OCI-LY7 (cell line): ENCODE data around the gene LEO1. TPM values are rescaled to one million over a fixed set of nuclear protein-coding genes. Genes with fewer than 3 reads are reported as not detected.

ENCODE experiments used
- BruUV-seq: library from RNA; stranded (reverse); fragments of 400-500 nt; replicated peaks from 2 replicates; lab custom pipeline; 2021; lab: Mats Ljungman, UMichigan
- CTCF ChIA-PET: fragments of 300-600 bp; sonication (Branson Sonifier 250); formaldehyde crosslinking; loops from one replicate; lab custom pipeline; 2022; ENCODE audit warnings: antibody characterized with exemption; ENCODE audit not compliant: unreplicated experiment; lab: Charles Lee
- POLR2A ChIA-PET: fragments of 300-600 bp; sonication (Branson Sonifier 250); formaldehyde crosslinking; loops from one replicate; lab custom pipeline; 2022; ENCODE audit warnings: antibody characterized with exemption; lab: Charles Lee
- DNase-seq: peaks from one replicate; pipeline ENCODE4 v3.0.0-alpha.2; 2015; ENCODE audit warnings: low spot score
- H2AFZ ChIP-seq: fragments of 200-600 bp; sonication (generic), shearing (Covaris generic); 2 replicates; pipeline ENCODE4 v1.6.1; 2014; ENCODE audit warnings: mild to moderate bottlenecking, antibody characterized with exemption, low read length, moderate library complexity
- H3K27ac ChIP-seq: fragments of 200-600 bp; sonication (generic); 2 replicates; pipeline ENCODE4 v1.5.1; 2014; ENCODE audit warnings: mixed run types, low read depth, mild to moderate bottlenecking, moderate library complexity, low read length, inconsistent platforms; ENCODE audit not compliant: poor library complexity, severe bottlenecking
- H3K36me3 ChIP-seq: fragments of 200-600 bp; sonication (generic); 2 replicates; pipeline ENCODE4 v1.6.1; 2014; ENCODE audit warnings: mild to moderate bottlenecking, antibody characterized with exemption, low read length, moderate library complexity, mixed read lengths; ENCODE audit not compliant: insufficient read depth
- H3K4me1 ChIP-seq: fragments of 200-600 bp; sonication (generic); 2 replicates; pipeline ENCODE4 v1.5.1; 2014; ENCODE audit warnings: mild to moderate bottlenecking, low read length; ENCODE audit not compliant: insufficient read depth, poor library complexity, severe bottlenecking
- H3K4me2 ChIP-seq: fragments of 200-600 bp; sonication (generic); 2 replicates; pipeline ENCODE4 v1.6.1; 2014; ENCODE audit warnings: mild to moderate bottlenecking, low read length
- H3K4me3 ChIP-seq: fragments of 200-600 bp; sonication (generic); 2 replicates; pipeline ENCODE4 v1.5.1; 2014; ENCODE audit warnings: mild to moderate bottlenecking, low read depth, low read length; ENCODE audit not compliant: poor library complexity, severe bottlenecking
- H3K79me2 ChIP-seq: fragments of 200-600 bp; sonication (generic); 2 replicates; pipeline ENCODE4 v1.6.1; 2016; ENCODE audit warnings: low read depth, mild to moderate bottlenecking, low read length, moderate library complexity, mixed read lengths; ENCODE audit not compliant: insufficient read depth
- H3K9me2 ChIP-seq: fragments of 200-600 bp; sonication (generic); 2 replicates; pipeline ENCODE4 v1.6.1; 2016; ENCODE audit warnings: mild to moderate bottlenecking, low read length, mixed read lengths; ENCODE audit not compliant: insufficient read depth
- H3K9me3 ChIP-seq: fragments of 200-600 bp; sonication (generic); 2 replicates; pipeline ENCODE4 v1.6.1; 2014; ENCODE audit warnings: mild to moderate bottlenecking, mixed run types, low read length, mixed read lengths
- H4K20me1 ChIP-seq: fragments of 200-600 bp; sonication (generic); 2 replicates; pipeline ENCODE4 v1.6.1; 2014; ENCODE audit warnings: mild to moderate bottlenecking, antibody characterized with exemption, low read length, moderate library complexity, mixed read lengths; ENCODE audit not compliant: insufficient read depth
- CTCF ChIP-seq: fragments of 200-600 bp; sonication (generic); conservative IDR thresholded peaks from 2 replicates; pipeline ENCODE4 v1.5.1; 2014; ENCODE audit warnings: mild to moderate bottlenecking, antibody characterized with exemption, low read length, moderate library complexity, mixed read lengths
- EZH2phosphoT487 ChIP-seq: fragments of 200-600 bp; sonication (generic); IDR thresholded peaks from 2 replicates; pipeline ENCODE4 v1.6.1; 2018; ENCODE audit warnings: low read depth, borderline replicate concordance, mild to moderate bottlenecking, mixed run types, antibody characterized with exemption, low read length, moderate library complexity, mixed read lengths
- intact Hi-C: fragments of 100-400 bp; cut with micrococcal nuclease; formaldehyde crosslinking; loops from one replicate; pipeline ENCODE4 v1.10.0; 2022; ENCODE audit not compliant: unreplicated experiment
- total RNA-seq, 2 experiments: library from RNA; depleted of rRNA in 1 of 2; stranded (reverse); fragments of >200 nt in 1 of 2; shearing (Covaris generic) in 1 of 2; gene quantifications; 2 replicates each; pipeline ENCODE4 v1.2.3, GENCODE V29; 2014 to 2022

The LEO1 gene
- total RNA-seq, 2 experiments from 2014 or later = 22.0 to 34.4 TPM

GRCh38 chr15:51947124-51947523 is 24.5 kb downstream of the LEO1 start:
- no peaks in the 10 kb centered on the region for H3K9me3 ChIP-seq
- H3K79me2 ChIP-seq = no peaks in the 10 kb centered on the region
- CTCF ChIA-PET = no interaction called here
- H3K4me1 ChIP-seq = no peaks in the 10 kb centered on the region
- POLR2A ChIA-PET = no interaction called here
- TF ChIP-seq EZH2phosphoT487 = no peak
- TF ChIP-seq CTCF = no peak
- H4K20me1 ChIP-seq = no peaks in the 10 kb centered on the region
- intact Hi-C loops = no loop called here
- no TSS peak for BruUV-seq
- no peak overlapping the region for H3K4me3 ChIP-seq
- no peak overlapping the region for H2AFZ ChIP-seq
- H3K27ac ChIP-seq = no peak overlapping the region
- peaks cover 93% of the 10 kb centered on the region for H3K36me3 ChIP-seq
- no peak overlapping the region for H3K4me2 ChIP-seq
- no peaks in the 10 kb centered on the region for H3K9me2 ChIP-seq
- DNase-seq = no peak

GRCh38 chr15:51939216-51939615 is 32.4 kb downstream of the LEO1 start:
- TF ChIP-seq EZH2phosphoT487 (no peak), CTCF (no peak)
- H2AFZ ChIP-seq = no peak overlapping the region
- no TSS peak for BruUV-seq
- H4K20me1 ChIP-seq = no peaks in the 10 kb centered on the region
- no peak overlapping the region for H3K27ac ChIP-seq
- no peaks in the 10 kb centered on the region for H3K9me3 ChIP-seq
- peaks cover 25% of the 10 kb centered on the region for H3K4me1 ChIP-seq
- ChIA-PET POLR2A (no interaction called here), CTCF (no interaction called here)
- intact Hi-C loops = no loop called here
- no peak for DNase-seq
- H3K79me2 ChIP-seq = no peaks in the 10 kb centered on the region
- no peak overlapping the region for H3K4me3 ChIP-seq
- H3K4me2 ChIP-seq = no peak overlapping the region
- H3K9me2 ChIP-seq = no peaks in the 10 kb centered on the region
- H3K36me3 ChIP-seq = peaks cover 72% of the 10 kb centered on the region

- DNase-seq = no peak
- H3K4me3 ChIP-seq = no peak overlapping the region
- H3K36me3 ChIP-seq = peaks cover 62% of the 10 kb centered on the region
- H3K79me2 ChIP-seq = no peaks in the 10 kb centered on the region
- ChIA-PET POLR2A (interaction anchor here (0.7 kb wide), 1 partner anchor 20 kb away, joined by 3 read pairs; no protein-coding TSS in a partner anchor), CTCF (no interaction called here)
- no peak overlapping the region for H3K27ac ChIP-seq
- no peak overlapping the region for H2AFZ ChIP-seq
- no peak for TF ChIP-seq EZH2phosphoT487
- no peak for TF ChIP-seq CTCF
- BruUV-seq = no TSS peak
- no peak overlapping the region for H3K4me2 ChIP-seq
- peaks cover 25% of the 10 kb centered on the region for H3K4me1 ChIP-seq
- H3K9me2 ChIP-seq = no peaks in the 10 kb centered on the region
- H4K20me1 ChIP-seq = no peaks in the 10 kb centered on the region
- intact Hi-C loops = no loop called here
- no peaks in the 10 kb centered on the region for H3K9me3 ChIP-seq
Measured at GRCh38 chr15:51938286-51938685, 33.3 kb downstream of the LEO1 start.
